GM21723 (cell line): ENCODE results near the gene AGAP2.

Source experiments
- ATAC-seq: cut with Tn5 transposase; IDR thresholded peaks from one replicate; pipeline ENCODE4 v1.9.1; 2021; ENCODE audit warnings: mild to moderate bottlenecking, moderate library complexity; ENCODE audit not compliant: unreplicated experiment

The AGAP2 gene

DNA sequence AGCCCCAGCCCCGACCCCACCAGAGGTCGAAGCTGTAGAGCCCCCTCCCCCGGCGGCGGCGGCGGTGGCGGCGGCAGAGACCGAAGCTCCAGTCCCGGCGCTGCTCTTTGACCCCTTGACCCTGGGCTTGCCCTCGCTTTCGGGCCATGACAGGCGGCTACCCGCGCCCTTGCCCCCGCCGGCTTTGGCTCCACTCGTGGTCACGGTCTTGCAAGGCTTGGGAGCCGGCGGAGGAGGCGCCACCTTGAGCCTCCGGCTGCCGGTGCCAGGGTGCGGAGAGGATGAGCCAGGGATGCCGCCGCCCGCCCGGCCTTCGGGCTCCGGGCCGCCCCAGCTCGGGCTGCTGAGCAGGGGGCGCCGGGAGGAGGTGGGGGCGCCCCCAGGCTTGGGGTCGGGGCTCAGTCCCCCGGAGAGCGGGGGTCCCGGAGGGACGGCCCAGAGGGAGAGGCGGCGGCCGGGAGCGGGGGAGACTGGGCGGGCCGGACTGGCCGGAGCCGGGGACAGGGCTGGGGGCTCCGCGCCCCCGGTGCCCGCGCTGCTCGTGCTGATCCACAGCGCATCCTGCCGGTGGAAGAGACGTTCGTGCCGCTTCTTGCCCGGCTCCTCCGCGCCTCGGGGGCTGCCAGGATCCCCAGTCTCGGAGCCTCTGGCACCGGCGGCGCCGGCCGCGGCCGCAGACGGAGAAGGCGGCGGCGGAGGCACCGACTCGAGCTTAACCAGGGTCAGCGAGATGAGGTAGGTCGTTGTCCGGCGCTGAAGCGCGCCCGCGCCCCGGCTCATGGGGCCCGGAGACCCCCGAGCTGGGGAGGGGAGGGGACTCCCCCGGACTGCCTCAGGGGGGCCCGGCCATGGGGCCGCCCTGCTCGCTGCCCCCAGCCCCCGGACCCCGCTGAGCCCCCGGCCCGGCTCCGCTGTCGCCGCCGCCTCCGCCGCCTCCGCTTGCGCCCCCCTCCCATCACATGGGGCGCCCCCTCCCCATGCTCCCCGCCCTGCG lies 778 bp downstream of the AGAP2 start:
- ATAC-seq, result no peak

DNA sequence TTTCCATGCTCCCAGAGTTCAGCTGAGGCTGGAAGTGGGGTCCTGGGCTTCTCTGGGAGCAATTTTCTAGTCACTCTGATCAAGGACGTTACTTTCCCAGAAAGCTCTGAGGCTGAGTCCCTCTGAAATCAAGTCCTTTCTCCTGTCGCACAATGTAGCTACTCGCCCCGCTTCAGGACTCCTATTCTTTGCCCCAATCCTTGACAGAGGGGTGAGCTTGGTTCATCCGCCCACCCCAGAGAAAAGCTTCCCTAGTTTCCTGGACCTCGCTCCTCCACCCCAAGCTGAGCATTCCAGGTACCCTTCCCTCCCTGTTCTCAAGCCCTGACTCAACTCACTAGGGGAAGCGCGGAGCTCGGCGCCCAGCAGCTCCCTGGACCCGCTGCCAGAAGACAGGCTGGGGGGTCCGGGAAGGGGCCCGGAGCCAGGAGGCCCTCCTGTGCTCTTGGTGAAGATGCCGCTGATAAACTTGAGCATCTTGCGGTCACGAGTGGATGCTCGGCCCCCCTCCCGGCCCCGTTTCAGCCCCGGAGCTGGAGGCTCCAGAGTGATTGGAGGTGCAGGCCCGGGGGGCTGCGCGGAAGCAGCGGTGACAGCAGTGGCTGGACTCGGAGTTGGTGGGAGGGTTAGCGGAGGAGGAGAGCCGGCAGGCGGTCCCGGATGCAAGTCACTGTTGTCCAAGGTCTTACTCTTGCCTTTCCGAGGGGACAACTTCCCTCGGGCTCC lies 1.6 kb downstream of the AGAP2 start:
- ATAC-seq, result no peak

DNA sequence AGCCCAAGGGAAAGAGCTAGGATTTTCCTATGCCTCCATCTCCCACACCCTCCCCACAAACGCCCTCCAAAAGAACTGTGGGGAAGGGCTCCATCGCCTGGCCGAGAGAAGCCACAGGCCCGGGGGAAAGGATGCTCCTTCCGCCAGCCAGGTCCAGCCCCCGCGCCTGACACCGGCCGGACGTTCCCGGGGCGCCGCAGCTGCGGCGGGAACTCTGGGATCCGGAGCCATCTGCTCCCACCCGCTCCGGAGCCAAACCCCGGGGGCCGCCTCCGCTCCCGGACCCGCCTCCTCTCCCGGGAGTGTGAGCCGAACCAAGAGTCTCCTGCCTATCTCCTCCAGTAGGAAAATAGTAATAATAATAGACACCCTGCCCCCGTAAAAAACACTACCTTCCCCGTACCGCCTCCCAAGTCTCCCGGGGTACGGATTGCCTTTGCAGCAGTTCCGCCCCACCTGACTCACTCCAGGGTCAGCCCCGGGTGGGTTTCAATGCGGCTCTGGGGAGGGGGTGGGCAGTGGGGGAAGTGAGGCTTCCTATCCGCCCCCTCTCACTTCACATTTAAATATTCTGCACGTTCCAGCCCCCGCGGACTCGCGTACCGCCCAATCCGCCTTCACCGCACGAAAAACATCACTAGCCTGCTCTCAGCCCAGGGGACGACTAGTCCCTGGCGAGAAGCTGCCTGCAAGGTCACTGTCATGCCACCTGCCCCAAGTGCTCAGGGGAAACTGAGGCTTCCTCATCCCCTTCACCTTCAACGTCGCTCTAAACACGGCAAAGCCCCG lies 2.4 kb downstream of the AGAP2 start:
- ATAC-seq, result no peak

DNA sequence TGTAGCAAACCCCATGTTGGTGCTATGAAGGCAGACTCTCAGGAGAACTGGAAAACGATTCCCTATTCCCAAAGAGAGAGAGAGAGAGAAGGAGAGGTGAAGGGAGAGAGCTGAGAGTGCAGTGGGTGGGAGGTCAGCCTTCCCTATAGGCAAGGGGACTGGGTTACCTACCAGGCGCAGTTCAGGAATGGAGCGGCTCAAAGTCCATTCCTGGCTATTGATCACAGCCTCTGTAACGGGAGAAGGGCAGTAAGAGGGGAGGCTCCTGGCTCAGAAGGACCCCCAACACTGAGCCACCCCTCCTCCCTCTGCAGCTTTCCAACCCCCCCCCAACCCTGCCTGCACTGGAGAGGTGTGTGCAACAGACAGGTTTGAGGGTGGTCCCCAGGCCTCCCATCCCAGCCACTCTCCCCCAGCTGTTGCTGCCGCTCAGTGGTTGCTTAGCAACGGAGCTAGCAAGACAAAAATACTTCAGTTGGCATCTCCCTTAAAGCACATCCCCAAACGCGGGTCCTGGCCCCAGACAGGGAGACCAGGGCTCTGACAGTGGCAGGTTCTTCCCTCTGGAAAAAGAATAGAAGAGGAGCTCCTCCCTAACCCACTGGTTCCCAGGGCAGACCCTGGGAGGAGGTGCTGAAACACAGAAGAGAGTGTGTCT lies 3.2 kb downstream of the AGAP2 start:
- ATAC-seq, result no peak

DNA sequence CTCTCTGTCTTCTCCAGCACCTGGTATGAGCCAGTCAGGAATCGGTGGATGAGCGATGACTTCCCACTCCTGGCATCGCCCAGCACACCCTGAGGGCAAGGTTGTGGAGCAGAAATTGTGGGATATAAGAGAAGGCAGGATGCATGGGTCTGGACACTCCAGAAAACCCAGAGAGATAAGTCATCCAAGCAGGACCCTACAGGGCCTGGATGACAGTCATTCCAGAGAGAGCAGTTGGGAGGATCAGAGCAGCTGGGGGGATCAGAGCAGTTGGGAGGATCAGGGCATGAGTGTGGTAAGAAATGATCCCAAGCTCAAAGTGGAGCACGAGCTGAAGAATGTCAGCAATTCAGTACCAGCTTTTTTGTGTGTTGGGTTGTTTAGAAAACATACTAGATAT lies 4.0 kb downstream of the AGAP2 start:
- ATAC-seq, result no peak

DNA sequence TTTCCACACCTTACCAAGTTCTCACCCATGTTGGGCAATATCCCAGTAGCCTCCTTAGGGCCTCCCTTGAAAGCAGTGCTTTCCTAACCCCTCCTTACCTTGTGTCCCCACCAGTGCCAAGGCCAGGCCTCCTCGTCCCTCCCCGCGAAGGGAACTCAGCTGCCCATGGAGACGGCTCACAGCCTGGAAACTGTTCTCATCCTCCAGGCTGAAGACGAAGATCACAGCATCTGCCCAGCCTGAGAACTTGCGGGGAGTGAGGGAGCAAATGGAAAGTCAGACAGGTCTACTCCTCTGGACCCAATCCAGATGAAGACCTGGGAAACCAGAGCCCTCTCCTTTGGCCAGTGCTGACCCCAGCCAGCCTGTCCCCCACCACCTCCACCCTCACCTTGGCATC lies 4.6 kb downstream of the AGAP2 start:
- no peak for ATAC-seq

DNA sequence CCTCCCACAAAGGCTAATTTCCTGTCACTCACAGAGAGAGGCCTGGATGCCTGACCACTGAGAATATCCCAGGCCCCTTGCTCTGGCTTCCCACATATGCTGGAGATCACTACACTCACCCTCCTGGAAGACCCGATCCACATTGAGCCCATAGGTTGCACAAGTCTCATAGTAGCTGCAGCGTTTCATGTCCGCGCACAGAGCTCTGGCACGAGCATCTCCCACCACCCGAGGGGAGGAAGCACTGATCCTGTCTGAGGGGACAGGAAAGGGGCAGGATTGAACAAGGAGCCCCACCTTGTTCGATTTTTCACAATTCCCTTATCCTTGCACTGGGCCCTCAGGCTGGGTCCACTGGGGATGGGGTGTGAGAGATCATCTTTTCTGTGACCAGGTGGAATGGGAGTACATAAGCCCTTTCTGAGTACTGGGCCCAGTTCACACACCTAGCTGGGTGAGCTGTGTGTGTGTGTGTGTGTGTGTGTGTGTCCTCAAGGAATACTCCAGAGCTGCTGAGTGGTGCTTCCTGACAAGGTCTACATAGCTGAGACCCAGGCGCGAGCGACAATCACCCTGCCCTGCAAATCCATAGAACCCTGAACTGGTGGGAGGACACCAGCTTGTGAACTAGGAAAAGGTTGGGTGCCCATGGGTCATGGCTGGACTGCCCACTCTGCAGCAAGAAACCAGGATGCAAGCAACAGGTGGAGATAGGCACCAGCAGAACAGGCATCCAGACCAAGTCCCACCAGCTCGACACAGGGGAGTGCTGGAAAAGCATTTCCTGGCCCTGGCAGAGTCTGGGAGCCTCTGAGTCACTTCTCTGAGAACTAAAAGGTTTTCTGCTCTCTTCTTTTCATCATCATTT lies 5.6 kb downstream of the AGAP2 start:
- no peak for ATAC-seq

DNA sequence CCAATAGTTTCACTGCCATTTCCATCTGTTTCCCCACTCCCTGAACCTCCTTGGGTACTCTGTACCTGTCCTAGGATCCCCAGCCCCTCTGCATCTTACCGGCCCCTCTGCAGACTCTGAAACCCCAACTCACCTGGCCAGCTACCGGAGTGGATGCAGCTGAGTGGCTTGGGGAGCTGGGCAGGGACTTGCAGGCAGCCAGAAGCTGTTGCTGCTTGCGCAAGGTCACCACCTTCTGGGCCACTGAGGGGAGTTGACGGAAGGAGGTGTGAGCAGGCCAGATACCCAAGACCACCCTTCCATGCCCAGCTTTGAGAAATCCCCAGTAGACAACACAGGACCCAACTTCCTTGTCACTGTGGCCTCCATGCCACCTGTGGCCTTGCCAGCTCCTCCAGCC lies 6.3 kb downstream of the AGAP2 start:
- ATAC-seq, result no peak

DNA sequence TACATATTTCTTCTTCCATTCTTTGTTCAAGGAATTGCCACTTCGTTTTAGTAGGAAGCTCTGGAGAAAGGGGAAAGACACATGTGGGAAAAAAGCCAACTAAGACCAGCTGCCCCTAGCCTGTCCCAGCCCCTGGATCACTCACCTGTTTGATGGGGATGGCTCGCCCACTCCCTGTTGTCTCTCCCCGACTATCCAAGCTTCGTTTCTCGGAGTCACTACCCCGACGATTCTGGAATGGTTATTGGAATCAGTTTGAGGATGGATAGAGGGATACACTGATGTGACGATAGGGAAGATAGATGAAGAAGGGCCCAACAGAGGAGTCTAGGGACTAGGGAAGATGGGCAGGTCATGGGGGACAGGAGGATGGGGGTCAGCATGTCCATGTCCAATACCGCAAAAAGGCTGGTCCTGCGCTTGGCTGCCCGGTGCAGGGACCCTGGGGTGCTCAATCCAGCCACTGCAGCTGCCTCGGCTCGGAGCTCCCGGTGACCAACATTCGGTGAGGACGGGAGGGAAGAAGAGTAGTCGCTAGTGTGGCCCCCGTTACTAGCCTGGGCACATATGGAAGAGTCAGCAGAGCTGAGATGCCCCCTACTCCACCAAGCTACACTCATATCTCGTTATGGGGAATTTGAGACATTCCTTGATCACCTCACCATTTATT lies 7.0 kb downstream of the AGAP2 start:
- no peak for ATAC-seq

DNA sequence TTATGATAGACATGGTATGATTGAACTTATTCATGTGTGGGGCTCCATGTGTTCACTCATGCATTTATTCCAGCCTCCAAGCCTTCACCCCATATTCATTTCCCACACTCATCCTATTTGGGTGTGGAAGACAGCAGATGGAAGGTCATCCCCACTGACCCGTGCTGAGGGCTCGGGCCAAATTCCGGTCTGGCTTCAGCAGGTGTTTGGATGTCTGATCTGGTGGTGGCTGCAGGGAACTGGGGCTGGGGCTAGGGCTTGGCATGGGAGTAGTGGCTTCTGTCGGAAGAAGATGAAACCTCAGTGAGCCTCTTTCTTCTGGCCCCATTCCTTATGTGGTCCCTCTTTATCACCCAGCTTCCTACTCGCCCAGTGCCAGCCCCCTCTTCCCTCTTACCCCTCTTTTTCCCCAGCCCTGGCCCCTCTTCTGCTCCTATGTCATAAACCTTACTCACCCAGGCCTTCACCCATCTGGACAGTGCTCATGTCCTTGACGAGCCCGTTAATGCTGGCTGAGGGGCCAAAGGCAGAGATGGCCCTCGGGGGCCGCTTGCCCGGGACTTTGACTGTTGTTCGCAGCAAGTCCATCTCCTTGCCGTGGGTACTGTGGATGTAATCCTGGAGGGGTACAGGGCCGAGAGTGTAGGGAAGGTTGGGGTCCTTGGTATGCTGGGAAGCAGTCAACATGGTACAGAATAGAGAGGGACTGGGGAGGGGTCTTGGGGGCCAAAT lies 8.0 kb downstream of the AGAP2 start:
- ATAC-seq, result no peak

DNA sequence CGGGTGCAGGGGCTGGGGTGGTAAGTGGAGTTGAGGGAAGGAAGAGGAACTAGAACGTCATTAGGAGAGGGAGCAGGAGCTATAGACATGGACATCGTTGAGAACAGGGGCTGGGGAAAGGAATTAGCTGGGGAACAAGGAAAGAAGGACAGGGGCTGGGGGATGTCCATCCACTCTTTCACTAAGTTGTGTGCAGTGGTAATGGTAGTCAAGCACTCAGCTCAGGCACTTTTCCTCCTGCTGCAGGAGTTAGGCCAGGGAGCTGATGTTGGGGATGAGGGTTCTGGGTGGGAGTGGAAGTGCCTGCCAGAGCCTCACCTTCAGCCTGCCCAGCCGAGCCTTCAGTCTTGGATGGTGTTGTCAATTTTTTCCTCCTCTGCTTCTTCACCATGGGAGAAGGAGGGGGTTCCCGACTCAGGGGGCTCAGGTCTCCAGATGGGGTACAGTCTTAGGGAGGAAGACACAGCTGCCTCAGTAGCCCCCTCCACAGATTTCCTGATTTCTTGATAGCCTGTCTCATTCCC lies 9.2 kb downstream of the AGAP2 start:
- no peak for ATAC-seq

DNA sequence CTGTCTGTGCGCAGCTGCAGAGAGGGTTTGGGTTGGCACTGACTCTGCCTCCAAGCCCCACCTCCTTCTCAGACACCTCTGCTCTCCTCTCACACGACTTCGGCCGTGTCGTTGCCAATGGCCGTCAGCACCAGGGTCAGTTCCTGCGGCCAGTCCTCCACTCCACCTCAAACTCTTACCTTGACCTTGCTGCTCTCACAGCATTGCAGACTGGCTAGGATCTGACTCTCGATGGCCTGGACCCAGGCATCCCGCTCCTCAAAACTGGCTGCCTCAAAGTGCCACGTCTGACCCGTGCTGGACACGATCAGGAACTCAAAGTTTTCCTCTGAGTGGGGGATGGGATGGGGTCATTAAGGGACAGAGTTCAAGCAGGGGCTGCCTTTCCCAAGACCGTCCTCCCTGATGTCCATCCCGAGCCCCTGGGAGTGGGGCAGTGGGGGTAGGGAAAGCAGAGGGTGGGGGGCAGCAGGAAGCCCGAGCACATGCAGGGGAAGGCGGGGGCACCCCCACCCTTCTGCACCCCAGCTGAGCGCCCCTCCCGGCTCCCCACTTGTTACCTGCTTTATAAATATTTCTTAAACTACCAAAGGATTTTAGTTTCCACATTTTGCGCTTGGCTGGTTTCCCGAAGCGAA lies 10.7 kb downstream of the AGAP2 start:
- no peak for ATAC-seq

DNA sequence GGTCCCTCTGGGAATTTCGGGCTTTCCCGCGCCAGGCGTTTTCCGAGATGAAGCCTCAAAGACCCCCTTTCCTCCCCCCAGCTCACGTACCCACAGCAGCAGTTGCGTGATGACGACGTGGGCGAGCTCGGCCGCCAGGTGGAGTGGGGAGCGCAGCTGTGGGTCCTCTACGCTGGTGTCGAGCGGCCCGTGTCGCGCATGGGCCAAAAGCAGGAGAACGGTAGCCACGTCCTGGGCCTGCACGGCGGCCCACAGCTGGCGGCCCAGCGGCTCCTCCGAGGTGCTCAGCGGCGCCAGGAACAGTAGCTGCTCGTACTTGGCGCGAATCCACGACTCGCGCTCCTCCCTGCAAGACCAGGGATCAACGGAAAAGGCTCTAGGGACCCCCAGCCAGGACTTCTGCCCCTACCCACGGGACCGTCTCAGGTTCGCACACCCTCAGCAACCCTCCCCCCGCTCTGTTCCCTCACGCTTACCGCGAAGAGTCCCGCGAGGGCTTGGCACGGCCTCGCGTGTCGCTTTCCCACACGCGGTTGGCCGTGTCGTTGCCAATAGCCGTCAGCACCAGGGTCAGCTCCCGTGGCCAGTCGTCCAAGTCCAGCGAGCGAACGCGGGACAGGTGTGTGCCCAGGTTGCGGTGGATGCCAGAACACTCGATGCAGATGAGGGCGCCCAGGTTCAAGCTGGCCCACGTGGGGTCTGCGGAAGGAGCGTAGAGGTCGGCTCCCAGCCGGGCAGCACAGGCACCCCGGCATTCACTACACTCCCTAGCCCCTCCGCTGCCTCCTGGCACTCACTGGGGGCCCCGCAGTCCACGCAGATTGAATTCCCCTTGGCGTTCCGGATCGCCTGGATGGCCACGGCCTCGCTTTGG lies 11.4 kb downstream of the AGAP2 start:
- ATAC-seq, result no peak

DNA sequence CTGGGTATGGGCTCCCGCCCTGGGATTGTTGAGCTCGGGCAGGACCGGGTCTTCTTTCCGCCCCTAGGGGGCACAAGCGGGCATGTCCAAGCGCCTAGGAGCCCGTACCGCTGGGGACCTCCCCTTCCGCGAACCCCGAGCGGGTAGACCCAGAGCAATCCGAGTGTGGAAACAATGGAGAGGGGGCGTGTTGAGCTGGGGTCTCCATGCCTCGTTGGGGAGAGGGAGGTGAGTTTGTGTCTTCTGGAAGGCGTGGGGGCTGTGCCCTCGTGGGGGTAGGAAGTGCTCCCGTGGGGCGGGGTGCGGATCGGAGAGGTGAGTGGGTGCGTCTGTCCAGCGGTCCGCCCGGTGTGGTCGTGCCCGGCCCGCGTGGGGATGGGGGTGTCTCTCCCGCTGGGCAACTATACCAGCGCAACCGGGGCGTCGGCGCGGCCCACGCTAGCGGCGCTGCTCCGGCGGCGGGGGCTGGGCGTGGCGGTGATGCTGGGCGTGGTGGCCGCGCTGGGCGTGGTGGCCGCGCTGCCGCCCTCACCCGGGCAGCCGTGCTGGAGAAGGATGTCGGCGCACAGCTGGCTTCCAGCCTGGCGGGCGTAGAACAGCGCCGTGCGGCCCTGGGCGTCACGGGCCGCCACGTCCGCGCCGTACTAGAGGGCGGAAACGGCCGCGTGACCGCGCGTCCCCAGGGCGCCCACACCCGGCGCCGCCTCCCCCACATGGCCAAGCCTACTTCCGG lies 12.2 kb downstream of the AGAP2 start:
- ATAC-seq, result no peak

DNA sequence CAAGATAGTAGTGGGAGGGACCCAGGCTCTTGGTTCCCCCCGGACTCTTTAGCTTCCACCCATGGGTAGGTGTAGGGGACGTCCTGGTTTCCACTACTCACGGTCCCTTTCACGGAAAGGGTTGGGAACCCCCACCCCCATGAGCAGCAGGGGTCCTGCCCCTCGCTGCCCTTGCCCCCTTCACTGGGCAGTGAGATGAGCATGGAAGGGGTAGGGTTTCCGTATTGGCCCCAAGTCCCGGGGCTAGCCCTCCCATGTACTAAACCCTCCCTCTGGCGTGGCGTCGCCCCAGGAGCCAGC lies 12.7 kb downstream of the AGAP2 start:
- ATAC-seq, result no peak

DNA sequence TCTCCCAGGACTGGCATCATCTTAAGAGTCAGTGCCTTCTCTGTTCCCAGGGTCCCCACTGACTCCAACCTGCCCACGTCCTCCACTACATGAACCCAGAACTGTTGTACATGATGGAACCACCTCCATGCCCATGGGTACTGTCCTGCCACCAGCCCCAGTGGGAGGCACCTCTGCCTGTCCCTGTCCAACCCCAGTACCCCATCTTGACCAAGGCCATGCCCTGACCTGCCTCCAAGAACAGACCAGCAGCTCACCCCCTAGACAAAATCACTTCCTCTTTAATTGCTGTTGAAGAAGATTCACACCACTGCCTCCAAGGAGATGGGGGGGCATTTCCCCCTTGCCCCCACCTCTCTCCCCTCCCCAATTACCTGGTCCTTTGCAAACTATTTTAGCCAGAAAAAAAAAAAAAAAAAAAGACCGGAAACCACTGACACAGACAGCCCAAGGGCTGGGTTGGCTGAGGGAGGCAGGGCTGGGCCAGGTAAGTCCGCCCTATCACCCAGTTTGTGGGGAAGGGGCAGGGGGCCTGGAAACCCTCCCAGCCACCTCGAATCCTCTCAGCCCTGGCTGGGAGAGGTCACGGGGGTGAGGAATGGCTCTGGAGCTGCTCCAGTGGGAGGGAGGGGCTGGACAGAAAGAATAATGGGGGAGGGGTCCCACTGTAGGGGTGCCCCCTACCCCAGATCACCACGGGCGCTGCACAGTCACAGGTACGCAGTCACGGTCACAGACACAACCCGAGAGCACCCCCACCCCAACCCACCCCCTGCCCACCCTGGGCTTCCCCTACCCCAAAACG lies 13.4 kb downstream of the AGAP2 start:
- ATAC-seq, result no peak
